SK-N-SH treated with all-trans-retinoic acid at 6 μM for 48 hours (cell line): Measurements from ENCODE around the gene CCDC85C.

ENCODE experiments used
- ATAC-seq: fragments of 200-7000 bp; cut with Tn5 transposase; 3 replicates; pipeline ENCODE4 v1.9.1; 2020; ENCODE audit warnings: mild to moderate bottlenecking, moderate library complexity
- ARNTL ChIP-seq: fragments of 450-650 bp; formaldehyde crosslinking; IDR thresholded peaks from 2 replicates; pipeline ENCODE4 v1.5.0; 2020; ENCODE audit warnings: low read depth, mild to moderate bottlenecking, moderate library complexity, borderline replicate concordance
- BACH2 ChIP-seq: fragments of 250-450 bp; sonication (Bioruptor Pico); IDR thresholded peaks from 2 replicates; pipeline ENCODE4 v1.9.0; 2021; ENCODE audit warnings: mild to moderate bottlenecking, borderline replicate concordance
- CREB5 ChIP-seq: fragments of 250-450 bp; sonication (Bioruptor Pico); IDR thresholded peaks from 2 replicates; pipeline ENCODE4 v1.5.1; 2020; ENCODE audit warnings: low read depth, mild to moderate bottlenecking, moderate library complexity
- CSDC2 ChIP-seq: fragments of 250-450 bp; sonication (Bioruptor Pico); IDR thresholded peaks from 2 replicates; pipeline ENCODE4 v1.5.0; 2020; ENCODE audit warnings: mild to moderate bottlenecking, moderate library complexity
- CSRNP3 ChIP-seq: fragments of 250-450 bp; sonication (Bioruptor Pico); IDR thresholded peaks from 2 replicates; pipeline ENCODE4 v1.5.1; 2021; ENCODE audit warnings: mild to moderate bottlenecking, moderate library complexity
- ESRRG ChIP-seq: fragments of 250-450 bp; sonication (Bioruptor Pico); IDR thresholded peaks from 2 replicates; pipeline ENCODE4 v1.6.1; 2021; ENCODE audit warnings: mild to moderate bottlenecking
- GLIS3 ChIP-seq: fragments of 250-450 bp; sonication (Bioruptor Pico); IDR thresholded peaks from 2 replicates; pipeline ENCODE4 v1.5.0; 2020; ENCODE audit warnings: mild to moderate bottlenecking, moderate library complexity
- ISL1 ChIP-seq: fragments of 250-450 bp; sonication (Bioruptor Pico); IDR thresholded peaks from 2 replicates; pipeline ENCODE4 v2.1.2; 2022; ENCODE audit warnings: mild to moderate bottlenecking, moderate library complexity
- PATZ1 ChIP-seq: fragments of 250-450 bp; sonication (Bioruptor Pico); IDR thresholded peaks from 2 replicates; pipeline ENCODE4 v1.8.0; 2020; ENCODE audit warnings: mild to moderate bottlenecking, moderate library complexity, borderline replicate concordance
- POU6F1 ChIP-seq: fragments of 250-450 bp; sonication (Bioruptor Pico); IDR thresholded peaks from 2 replicates; pipeline ENCODE4 v1.8.0; 2021; ENCODE audit warnings: low read depth, mild to moderate bottlenecking, moderate library complexity, borderline replicate concordance
- PPARA ChIP-seq: fragments of 250-450 bp; sonication (Bioruptor Pico); IDR thresholded peaks from 2 replicates; pipeline ENCODE4 v1.5.0; 2020; ENCODE audit warnings: mild to moderate bottlenecking, borderline replicate concordance
- RARB ChIP-seq: fragments of 250-450 bp; sonication (Bioruptor Pico); IDR thresholded peaks from 2 replicates; pipeline ENCODE4 v1.8.0; 2021; ENCODE audit warnings: mild to moderate bottlenecking, moderate library complexity
- SNAI2 ChIP-seq: fragments of 250-450 bp; sonication (Bioruptor Pico); IDR thresholded peaks from 2 replicates; pipeline ENCODE4 v1.5.0; 2020; ENCODE audit warnings: mild to moderate bottlenecking, moderate library complexity
- TCF4 ChIP-seq: fragments of 250-450 bp; sonication (Bioruptor Pico); IDR thresholded peaks from 2 replicates; pipeline ENCODE4 v1.8.0; 2021; ENCODE audit warnings: mild to moderate bottlenecking, moderate library complexity, borderline replicate concordance
- TOX ChIP-seq: fragments of 250-450 bp; sonication (Bioruptor Pico); IDR thresholded peaks from 2 replicates; pipeline ENCODE4 v1.8.0; 2021; ENCODE audit warnings: mild to moderate bottlenecking, moderate library complexity, borderline replicate concordance
- TSHZ2 ChIP-seq: fragments of 250-450 bp; sonication (Bioruptor Pico); IDR thresholded peaks from 2 replicates; pipeline ENCODE4 v1.5.0; 2020; ENCODE audit warnings: mild to moderate bottlenecking, moderate library complexity
- ZC3H10 ChIP-seq: fragments of 250-450 bp; sonication (Bioruptor Pico); IDR thresholded peaks from 2 replicates; pipeline ENCODE4 v1.5.1; 2021; ENCODE audit warnings: mild to moderate bottlenecking, moderate library complexity
- ZFP3 ChIP-seq: fragments of 250-450 bp; sonication (Bioruptor Pico); IDR thresholded peaks from 2 replicates; pipeline ENCODE4 v1.5.0; 2020; ENCODE audit warnings: mild to moderate bottlenecking, moderate library complexity
- ZFP30 ChIP-seq: fragments of 450-650 bp; formaldehyde crosslinking; IDR thresholded peaks from 2 replicates; pipeline ENCODE4 v1.5.0; 2022; ENCODE audit warnings: mild to moderate bottlenecking, moderate library complexity
- ZNF565 ChIP-seq: fragments of 450-650 bp; formaldehyde crosslinking; conservative IDR thresholded peaks from 2 replicates; pipeline ENCODE4 v1.5.0; 2020; ENCODE audit warnings: low read depth, mild to moderate bottlenecking, moderate library complexity
- ZNF70 ChIP-seq: fragments of 450-650 bp; formaldehyde crosslinking; IDR thresholded peaks from 2 replicates; pipeline ENCODE4 v1.5.0; 2020; ENCODE audit warnings: mild to moderate bottlenecking, moderate library complexity
- ZNF8 ChIP-seq: fragments of 450-650 bp; formaldehyde crosslinking; IDR thresholded peaks from 2 replicates; pipeline ENCODE4 v1.5.0; 2020; ENCODE audit warnings: mild to moderate bottlenecking, moderate library complexity

Gene CCDC85C

GRCh38 chr14:99599393-99599792, 4.6 kb downstream of the CCDC85C start:
- no peak for TF ChIP-seq POU6F1 (CRISPR knock-in tag)
- no peak for TF ChIP-seq TCF4
- no peak for TF ChIP-seq TOX (CRISPR knock-in tag)
- TF ChIP-seq ZNF8, result no peak
- TF ChIP-seq BACH2 (CRISPR knock-in tag), result no peak
- no peak for ATAC-seq

- TF ChIP-seq TOX (CRISPR knock-in tag) (no peak), BACH2 (CRISPR knock-in tag) (no peak), POU6F1 (CRISPR knock-in tag) (no peak), ZNF8 (no peak), ARNTL (CRISPR knock-in tag) (no peak), TCF4 (no peak), ZC3H10 (CRISPR knock-in tag) (no peak), CSDC2 (no peak)
- no peak for ATAC-seq
Observed at GRCh38 chr14:99598774-99599173, 5.2 kb downstream of the CCDC85C start.

GRCh38 chr14:99597911-99598600, 6.0 kb downstream of the CCDC85C start:
- ATAC-seq, result no peak

More at GRCh38 chr14:99597911-99598600, 6.0 kb downstream of the CCDC85C start:
- TF ChIP-seq CSDC2 (no peak), ARNTL (CRISPR knock-in tag) (no peak), ZNF70 (CRISPR knock-in tag) (no peak), ZFP3 (no peak), ZNF8 (no peak), ZFP30 (CRISPR knock-in tag) (no peak), TCF4 (no peak), ESRRG (CRISPR knock-in tag) (no peak), ISL1 (CRISPR knock-in tag) (no peak), CSRNP3 (CRISPR knock-in tag) (no peak), GLIS3 (CRISPR knock-in tag) (no peak), ZNF565 (no peak), ZC3H10 (CRISPR knock-in tag) (no peak), PPARA (no peak), PATZ1 (no peak), CREB5 (no peak), TSHZ2 (no peak), SNAI2 (no peak), RARB (CRISPR knock-in tag) (no peak), POU6F1 (CRISPR knock-in tag) (no peak)
